ENCODE results near the gene SLC16A12. TPM values are rescaled to one million over a fixed set of nuclear protein-coding genes. Genes with fewer than 3 reads are reported as not detected.

The SLC16A12 gene
- total and polyA plus RNA-seq, 2 of the 4 experiments (the other 2 are of a cell fraction): 1.4 to 1.6 TPM

- Histone ChIP-seq H4K5ac (ENCODE audit: low read depth, low read length) (no peak overlapping the region), H3K4me2 (ENCODE audit: low read depth, low read length) (no peak overlapping the region), H2BK15ac (ENCODE audit: low read depth, low read length) (no peak overlapping the region), H2AK5ac (ENCODE audit: low read depth, low read length) (no peak overlapping the region), H2AK9ac (replicated peaks; ENCODE audit: low read depth, low read length, poor library complexity) (no peak overlapping the region), H3K4me1 (ENCODE audit: control insufficient read depth, insufficient read depth, low read length) (no peaks in the 10 kb centered on the region), H2BK5ac (ENCODE audit: low read depth, low read length, poor library complexity, severe bottlenecking) (no peak overlapping the region), H3K56ac (ENCODE audit: extremely low read depth, insufficient read depth, low read length) (no peak overlapping the region), H3K4ac (ENCODE audit: low read depth, low read length) (no peak overlapping the region), H4K91ac (ENCODE audit: insufficient read depth, low read depth, low read length) (no peak overlapping the region), H3K18ac (ENCODE audit: low read depth, low read length) (no peak overlapping the region), H3K27me3 (ENCODE audit: control insufficient read depth, insufficient read depth, low read length) (no peaks in the 10 kb centered on the region; the same call in 1 of the 2 replicates), H3K9ac (ENCODE audit: low read depth, low read length) (no peak overlapping the region), H3K14ac (replicated peaks; ENCODE audit: low read depth, low read length) (no peak overlapping the region), H3K4me3 (ENCODE audit: insufficient read depth, low read depth, low read length) (no peak overlapping the region), H3K79me1 (ENCODE audit: low read depth in 1 of 2, low read length in 2 of 2) (no peaks in the 10 kb centered on the region), H2BK120ac (ENCODE audit: low read depth, low read length) (no peak overlapping the region), H3K36me3 (ENCODE audit: control insufficient read depth, insufficient read depth, low read length) (no peaks in the 10 kb centered on the region), H2BK20ac (ENCODE audit: low read depth, low read length) (no peak overlapping the region), H3K23ac (ENCODE audit: low read depth, low read length) (no peak overlapping the region), H4K8ac (ENCODE audit: low read depth in 2 of 2, low read length in 2 of 2) (no peak overlapping the region), H3K9me1 (ENCODE audit: insufficient read depth, low read length) (no peaks in the 10 kb centered on the region), H4K20me1 (ENCODE audit: insufficient read depth, low read length) (no peaks in the 10 kb centered on the region), H3K27ac (ENCODE audit: insufficient read depth, low read length) (no peak overlapping the region), H2AFZ (replicated peaks; ENCODE audit: low read length, poor library complexity) (no peak overlapping the region), H3K9me3 (ENCODE audit: control insufficient read depth, insufficient read depth, low read length) (no peaks in the 10 kb centered on the region)
- peak; percentile 37; the same call in 1 of the 2 replicates for ATAC-seq (ENCODE audit: low read depth)
- CTCF ChIA-PET: no interaction called here
- TF ChIP-seq RCOR1 (IDR thresholded peaks at IDR 0.05; ENCODE audit: insufficient replicate concordance, low read length) (no peak), MAFK (IDR thresholded peaks at IDR 0.05; ENCODE audit: low read depth, low read length) (no peak), FOS (IDR thresholded peaks at IDR 0.05; ENCODE audit: low read depth, low read length) (no peak), RAD21 (IDR thresholded peaks at IDR 0.05; ENCODE audit: low read length) (no peak)
- TF ChIP-seq, protein P1, sequence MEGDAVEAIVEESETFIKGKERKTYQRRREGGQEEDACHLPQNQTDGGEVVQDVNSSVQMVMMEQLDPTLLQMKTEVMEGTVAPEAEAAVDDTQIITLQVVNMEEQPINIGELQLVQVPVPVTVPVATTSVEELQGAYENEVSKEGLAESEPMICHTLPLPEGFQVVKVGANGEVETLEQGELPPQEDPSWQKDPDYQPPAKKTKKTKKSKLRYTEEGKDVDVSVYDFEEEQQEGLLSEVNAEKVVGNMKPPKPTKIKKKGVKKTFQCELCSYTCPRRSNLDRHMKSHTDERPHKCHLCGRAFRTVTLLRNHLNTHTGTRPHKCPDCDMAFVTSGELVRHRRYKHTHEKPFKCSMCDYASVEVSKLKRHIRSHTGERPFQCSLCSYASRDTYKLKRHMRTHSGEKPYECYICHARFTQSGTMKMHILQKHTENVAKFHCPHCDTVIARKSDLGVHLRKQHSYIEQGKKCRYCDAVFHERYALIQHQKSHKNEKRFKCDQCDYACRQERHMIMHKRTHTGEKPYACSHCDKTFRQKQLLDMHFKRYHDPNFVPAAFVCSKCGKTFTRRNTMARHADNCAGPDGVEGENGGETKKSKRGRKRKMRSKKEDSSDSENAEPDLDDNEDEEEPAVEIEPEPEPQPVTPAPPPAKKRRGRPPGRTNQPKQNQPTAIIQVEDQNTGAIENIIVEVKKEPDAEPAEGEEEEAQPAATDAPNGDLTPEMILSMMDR (conservative IDR thresholded peaks at IDR 0.05; ENCODE audit: low read depth, low read length): no peak
- intact Hi-C loops (cut with micrococcal nuclease) (no loop called here), in situ Hi-C loops (cut with MboI; ENCODE audit: low sequenced_read_pairs) (loop anchor here (10.0 kb wide), 1 partner anchor 360 kb away; no protein-coding TSS in a partner anchor), dilution Hi-C loops (cut with HindIII; ENCODE audit: low sequenced_read_pairs, unreplicated experiment) (no loop called here)
- no CpG with 5 or more reads among the region's 4 CpGs for WGBS, 2 experiments (ENCODE audit: extremely low coverage in 2 of 2, insufficient read length in 1 of 2)
- POLR2A ChIA-PET (ENCODE audit: unreplicated experiment): no interaction called here
- no peak for DNase-seq
- no TSS peak for BruUV-seq (replicated peaks)
Observed at GRCh38 chr10:89384474-89385340, 150.7 kb downstream of the SLC16A12 start.

Data from IMR-90 (cell line).